Measurements from ENCODE around the gene ELOVL2. TPM values are rescaled to one million over a fixed set of nuclear protein-coding genes. Genes with fewer than 3 reads are reported as not detected.

ELOVL2 gene
- total RNA-seq, 2 experiments from 2014 or later, result not detected

DNA sequence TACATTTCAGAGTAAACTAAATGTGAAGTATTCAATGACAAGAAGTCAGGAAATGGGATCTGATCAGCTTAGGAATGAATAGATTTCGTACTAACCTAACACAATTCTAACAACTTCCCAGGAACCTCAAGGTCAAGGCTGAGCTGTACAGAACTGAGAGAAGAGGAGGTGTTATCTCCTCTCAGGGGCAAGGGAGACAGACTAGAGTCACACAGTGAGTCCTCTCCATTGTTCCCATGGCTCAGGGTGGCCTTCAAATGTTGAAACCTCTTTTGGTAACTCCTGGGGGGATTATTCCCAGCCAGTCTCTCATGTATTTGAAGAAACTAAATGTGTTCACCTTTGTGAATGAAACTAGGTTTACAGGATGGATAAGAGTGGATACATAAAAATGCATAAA is 27.7 kb downstream of the ELOVL2 start:
- Histone ChIP-seq H3K36me3 (ENCODE audit: insufficient read depth, low read length) (no peaks in the 10 kb centered on the region), H3K4me1 (ENCODE audit: insufficient read depth, low read length) (no peaks in the 10 kb centered on the region), H3K4me3 (ENCODE audit: low read length) (no peak overlapping the region), H3K9me3 (ENCODE audit: control insufficient read depth in 1 of 2, insufficient read depth in 1 of 2, low read length in 2 of 2) (no peaks in the 10 kb centered on the region), H3K27ac (ENCODE audit: low read depth in 1 of 2, low read length in 2 of 2) (no peak overlapping the region), H3K27me3 (ENCODE audit: control insufficient read depth in 1 of 2, insufficient read depth in 2 of 2, low read length in 2 of 2) (peaks cover 8 to 20% of the 10 kb centered on the region in 2 experiments)
- H3K4me1 Mint-ChIP-seq (ENCODE audit: low read depth), result no peaks in the 10 kb centered on the region
- no peak overlapping the region for H3K27ac Mint-ChIP-seq
- H3K36me3 Mint-ChIP-seq (ENCODE audit: low read depth), result no peaks in the 10 kb centered on the region
- intact Hi-C loops (cut with DNase I, micrococcal nuclease), result no loop called here
- POLR2A ChIA-PET, result no interaction called here
- no peak overlapping the region for H3K4me3 Mint-ChIP-seq
- TF ChIP-seq, protein P1, sequence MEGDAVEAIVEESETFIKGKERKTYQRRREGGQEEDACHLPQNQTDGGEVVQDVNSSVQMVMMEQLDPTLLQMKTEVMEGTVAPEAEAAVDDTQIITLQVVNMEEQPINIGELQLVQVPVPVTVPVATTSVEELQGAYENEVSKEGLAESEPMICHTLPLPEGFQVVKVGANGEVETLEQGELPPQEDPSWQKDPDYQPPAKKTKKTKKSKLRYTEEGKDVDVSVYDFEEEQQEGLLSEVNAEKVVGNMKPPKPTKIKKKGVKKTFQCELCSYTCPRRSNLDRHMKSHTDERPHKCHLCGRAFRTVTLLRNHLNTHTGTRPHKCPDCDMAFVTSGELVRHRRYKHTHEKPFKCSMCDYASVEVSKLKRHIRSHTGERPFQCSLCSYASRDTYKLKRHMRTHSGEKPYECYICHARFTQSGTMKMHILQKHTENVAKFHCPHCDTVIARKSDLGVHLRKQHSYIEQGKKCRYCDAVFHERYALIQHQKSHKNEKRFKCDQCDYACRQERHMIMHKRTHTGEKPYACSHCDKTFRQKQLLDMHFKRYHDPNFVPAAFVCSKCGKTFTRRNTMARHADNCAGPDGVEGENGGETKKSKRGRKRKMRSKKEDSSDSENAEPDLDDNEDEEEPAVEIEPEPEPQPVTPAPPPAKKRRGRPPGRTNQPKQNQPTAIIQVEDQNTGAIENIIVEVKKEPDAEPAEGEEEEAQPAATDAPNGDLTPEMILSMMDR (IDR thresholded peaks at IDR 0.05), result no peak
- H3K9me3 Mint-ChIP-seq, result no peaks in the 10 kb centered on the region
- ATAC-seq (ENCODE audit: poor library complexity) (no peak), DNase-seq (no peak)
- peaks cover 46% of the 10 kb centered on the region for H3K27me3 Mint-ChIP-seq
- CTCF ChIA-PET, result no interaction called here

GRCh38 chr6:11015102-11015501 is 29.0 kb downstream of the ELOVL2 start:
- no peak overlapping the region for H3K4me3 ChIP-seq (ENCODE audit: low read length)
- Mint-ChIP-seq H3K9me3 (no peaks in the 10 kb centered on the region), H3K4me3 (no peak overlapping the region), H3K27me3 (peaks cover 46% of the 10 kb centered on the region), H3K4me1 (ENCODE audit: low read depth) (no peaks in the 10 kb centered on the region), H3K36me3 (ENCODE audit: low read depth) (no peaks in the 10 kb centered on the region), H3K27ac (no peak overlapping the region)
- TF ChIP-seq, protein P1 (IDR thresholded peaks at IDR 0.05), result no peak
- H3K27ac ChIP-seq (ENCODE audit: low read depth in 1 of 2, low read length in 2 of 2), result no peak overlapping the region
- ChIA-PET POLR2A (no interaction called here), CTCF (no interaction called here)
- no peak for DNase-seq
- intact Hi-C loops (cut with DNase I, micrococcal nuclease), result no loop called here
- H3K36me3 ChIP-seq (ENCODE audit: insufficient read depth, low read length), result no peaks in the 10 kb centered on the region
- no peaks in the 10 kb centered on the region for H3K4me1 ChIP-seq (ENCODE audit: insufficient read depth, low read length)
- ATAC-seq (ENCODE audit: poor library complexity), result no peak
- H3K9me3 ChIP-seq (ENCODE audit: control insufficient read depth in 1 of 2, insufficient read depth in 1 of 2, low read length in 2 of 2), result no peaks in the 10 kb centered on the region
- H3K27me3 ChIP-seq (ENCODE audit: control insufficient read depth in 1 of 2, insufficient read depth in 2 of 2, low read length in 2 of 2), result peaks cover 8 to 20% of the 10 kb centered on the region in 2 experiments

GRCh38 chr6:11013721-11014070 is 30.4 kb downstream of the ELOVL2 start:
- H3K9me3 Mint-ChIP-seq, result no peaks in the 10 kb centered on the region
- POLR2A ChIA-PET, result no interaction called here

More at GRCh38 chr6:11013721-11014070, 30.4 kb downstream of the ELOVL2 start:
- Mint-ChIP-seq H3K27me3 (peaks cover 51% of the 10 kb centered on the region), H3K27ac (no peak overlapping the region), H3K4me1 (ENCODE audit: low read depth) (no peaks in the 10 kb centered on the region), H3K4me3 (no peak overlapping the region), H3K36me3 (ENCODE audit: low read depth) (no peaks in the 10 kb centered on the region)
- Histone ChIP-seq H3K9me3 (ENCODE audit: control insufficient read depth in 1 of 2, insufficient read depth in 1 of 2, low read length in 2 of 2) (no peaks in the 10 kb centered on the region), H3K4me1 (ENCODE audit: insufficient read depth, low read length) (no peaks in the 10 kb centered on the region), H3K36me3 (ENCODE audit: insufficient read depth, low read length) (no peaks in the 10 kb centered on the region), H3K4me3 (ENCODE audit: low read length) (no peak overlapping the region), H3K27me3 (ENCODE audit: control insufficient read depth in 1 of 2, insufficient read depth in 2 of 2, low read length in 2 of 2) (peaks cover 11 to 22% of the 10 kb centered on the region in 2 experiments), H3K27ac (ENCODE audit: low read depth in 1 of 2, low read length in 2 of 2) (no peak overlapping the region)
- intact Hi-C loops (cut with DNase I, micrococcal nuclease), result no loop called here
- ATAC-seq (ENCODE audit: poor library complexity), result no peak
- CTCF ChIA-PET, result no interaction called here
- TF ChIP-seq, protein P1 (IDR thresholded peaks at IDR 0.05), result no peak
- no peak for DNase-seq

Measured in CD4-positive, alpha-beta T cell (primary cell).